Muscle layer of colon (tissue), 2 donors: ENCODE data around the gene CNTN4.

Experiments used
- H3K27ac ChIP-seq: one replicate; pipeline ENCODE4 v1.7.0; 2013; ENCODE audit warnings: low read depth, mild to moderate bottlenecking, low read length, moderate library complexity
- H3K27me3 ChIP-seq, 2 donors: one replicate each; pipeline ENCODE4 v1.7.0; 2013; ENCODE audit warnings: low read length in 2 of 2, mild to moderate bottlenecking in 2 of 2; ENCODE audit not compliant: insufficient read depth in 2 of 2, control insufficient read depth in 1 of 2
- H3K36me3 ChIP-seq: one replicate; pipeline ENCODE4 v1.7.0; 2013; ENCODE audit warnings: mild to moderate bottlenecking, low read length; ENCODE audit not compliant: insufficient read depth
- H3K4me1 ChIP-seq: one replicate; pipeline ENCODE4 v1.7.0; 2013; ENCODE audit warnings: mild to moderate bottlenecking, low read length; ENCODE audit not compliant: insufficient read depth
- H3K4me3 ChIP-seq, 2 donors: one replicate each; pipeline ENCODE4 v1.7.0; 2013; ENCODE audit warnings: low read length in 2 of 2, low read depth in 1 of 2, mild to moderate bottlenecking in 1 of 2, moderate library complexity in 1 of 2
- H3K9ac ChIP-seq: one replicate; pipeline ENCODE4 v1.7.0; 2013; ENCODE audit warnings: low read length
- H3K9me3 ChIP-seq: one replicate; pipeline ENCODE4 v1.7.0; 2013; ENCODE audit warnings: mild to moderate bottlenecking, low read length
- donor health status: abdominal sarcoma.
- donor health status: Adenocarcinoma of cecum.

The CNTN4 gene

DNA sequence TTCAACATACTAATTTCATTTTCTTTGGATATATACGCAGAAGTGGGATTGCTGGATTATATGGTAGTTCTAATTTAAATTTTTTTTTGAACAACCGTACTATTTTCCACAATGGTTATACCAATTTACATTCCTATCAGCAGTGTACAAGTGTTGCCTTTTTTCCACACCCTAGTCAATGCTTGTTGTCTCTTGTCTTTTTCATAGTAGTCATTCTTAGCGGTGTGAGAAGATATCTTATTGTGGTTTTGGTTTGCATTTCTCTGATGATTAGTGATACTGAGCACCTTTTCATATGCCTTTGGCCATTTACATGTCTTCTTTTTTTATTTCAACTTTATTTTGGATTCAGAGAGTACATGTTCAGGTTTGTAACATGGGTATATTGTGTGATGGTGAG lies 858.4 kb downstream of the CNTN4 start:
- no peak overlapping the region for H3K9ac ChIP-seq
- no peak overlapping the region for H3K27ac ChIP-seq
- no peaks in the 10 kb centered on the region for H3K36me3 ChIP-seq
- no peaks in the 10 kb centered on the region for H3K27me3 ChIP-seq
- H3K9me3 ChIP-seq: no peaks in the 10 kb centered on the region
- no peak overlapping the region for H3K4me3 ChIP-seq
- no peaks in the 10 kb centered on the region for H3K4me1 ChIP-seq

DNA sequence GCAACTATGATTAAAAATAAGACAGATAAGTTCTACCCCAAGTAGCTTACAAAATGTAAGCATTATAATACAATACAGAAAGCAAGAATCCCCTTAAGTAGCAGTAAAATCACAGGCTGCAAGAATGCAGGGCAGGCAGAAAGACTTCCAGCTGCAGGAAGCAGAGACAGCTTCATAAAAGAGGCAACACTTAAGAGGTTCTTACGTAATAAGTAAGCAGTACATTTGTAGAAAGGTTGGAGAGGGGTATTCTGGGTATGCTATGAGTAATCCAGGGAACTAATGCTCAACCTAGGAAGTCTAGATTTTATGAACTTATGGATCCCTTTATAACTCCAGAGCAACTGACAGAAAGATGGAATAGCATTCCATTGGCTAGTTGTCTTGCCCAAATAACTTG lies 859.9 kb downstream of the CNTN4 start:
- no peaks in the 10 kb centered on the region for H3K27me3 ChIP-seq
- no peak overlapping the region for H3K4me3 ChIP-seq
- no peaks in the 10 kb centered on the region for H3K4me1 ChIP-seq
- H3K36me3 ChIP-seq: no peaks in the 10 kb centered on the region
- H3K9me3 ChIP-seq: no peaks in the 10 kb centered on the region
- no peak overlapping the region for H3K9ac ChIP-seq
- no peak overlapping the region for H3K27ac ChIP-seq

DNA sequence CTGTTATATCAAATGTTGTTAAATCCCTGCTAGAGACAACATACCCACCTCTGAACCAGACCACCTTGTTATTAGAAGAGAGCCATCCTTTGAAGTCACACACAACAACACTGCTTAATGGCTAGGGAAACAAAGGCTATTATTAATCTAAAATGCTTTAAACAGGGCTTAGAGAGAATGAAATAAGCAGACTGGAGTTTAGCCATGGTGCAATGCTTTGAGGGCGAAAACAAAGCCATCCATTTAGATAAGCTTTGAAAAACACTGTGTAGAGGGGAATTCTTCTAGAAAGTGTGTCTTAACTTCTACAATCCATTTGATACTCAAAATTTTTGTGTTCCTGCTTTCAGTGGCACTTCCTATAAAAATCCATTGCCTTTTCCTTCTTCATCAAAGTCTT lies 862.9 kb downstream of the CNTN4 start:
- Histone ChIP-seq H3K27me3 (no peaks in the 10 kb centered on the region), H3K9me3 (no peaks in the 10 kb centered on the region), H3K9ac (no peak overlapping the region), H3K27ac (no peak overlapping the region), H3K4me1 (no peaks in the 10 kb centered on the region), H3K36me3 (no peaks in the 10 kb centered on the region), H3K4me3 (no peak overlapping the region)

DNA sequence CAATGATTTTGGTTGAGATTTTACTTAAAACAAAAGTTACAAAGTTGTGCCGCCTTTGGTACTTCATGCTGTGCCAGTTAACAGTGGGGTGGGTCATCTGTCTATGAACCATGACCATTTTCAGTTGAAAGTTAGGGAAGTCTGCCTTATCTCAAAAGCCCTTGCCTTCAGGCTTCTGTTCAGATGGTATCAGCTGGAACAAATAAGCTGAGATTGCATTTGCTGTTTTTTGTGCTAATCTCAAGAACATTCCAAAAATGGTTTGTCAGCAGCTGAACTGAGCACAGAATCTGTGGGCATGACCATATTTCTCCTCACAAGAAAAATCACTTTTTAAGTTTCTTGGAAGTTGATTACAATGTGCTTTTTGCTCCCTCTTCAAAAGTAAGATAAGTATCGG lies 869.2 kb downstream of the CNTN4 start:
- no peak overlapping the region for H3K27ac ChIP-seq
- no peaks in the 10 kb centered on the region for H3K9me3 ChIP-seq
- no peaks in the 10 kb centered on the region for H3K36me3 ChIP-seq
- no peak overlapping the region for H3K9ac ChIP-seq
- H3K27me3 ChIP-seq: no peaks in the 10 kb centered on the region
- no peaks in the 10 kb centered on the region for H3K4me1 ChIP-seq
- no peak overlapping the region for H3K4me3 ChIP-seq

DNA sequence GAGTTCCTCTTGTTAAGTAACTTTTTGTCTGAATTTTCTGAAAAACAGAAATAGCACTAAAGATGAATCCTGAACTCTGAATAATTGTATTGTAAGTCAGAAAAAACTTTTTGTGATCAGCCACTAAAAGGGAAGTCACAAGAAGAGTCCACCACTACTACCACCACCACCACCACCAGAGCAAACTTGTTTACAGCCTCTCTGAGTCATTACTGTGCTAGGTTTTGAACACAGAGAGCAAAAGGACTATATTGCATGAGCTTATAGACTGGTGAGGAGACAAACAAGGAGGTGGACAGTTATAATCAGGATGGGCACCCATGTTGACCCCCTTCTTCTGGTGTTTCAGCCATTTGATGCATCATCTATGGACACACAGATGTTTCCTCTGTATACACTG lies 869.8 kb downstream of the CNTN4 start:
- H3K9me3 ChIP-seq: no peaks in the 10 kb centered on the region
- no peaks in the 10 kb centered on the region for H3K36me3 ChIP-seq
- no peak overlapping the region for H3K9ac ChIP-seq
- H3K4me3 ChIP-seq: no peak overlapping the region
- H3K27ac ChIP-seq: no peak overlapping the region
- no peaks in the 10 kb centered on the region for H3K4me1 ChIP-seq
- no peaks in the 10 kb centered on the region for H3K27me3 ChIP-seq

DNA sequence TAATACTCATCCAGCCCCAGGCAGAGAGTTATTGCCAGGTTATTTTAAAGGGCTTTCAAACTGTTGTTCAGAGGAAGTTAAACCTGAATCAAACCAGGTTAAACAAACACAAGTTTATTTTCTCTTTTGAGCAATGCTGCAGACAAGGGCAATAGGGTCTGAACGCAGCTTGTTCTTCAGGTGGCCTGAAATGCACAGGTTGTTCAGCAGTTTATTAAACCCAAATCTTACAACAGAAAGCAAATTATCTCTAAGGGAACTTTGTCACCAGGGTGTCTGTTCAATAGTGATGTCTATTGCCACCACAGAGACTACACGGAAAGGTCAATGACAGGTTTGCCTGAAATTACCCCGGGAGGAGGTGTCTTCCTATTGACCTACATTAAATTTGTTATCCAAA lies 877.5 kb downstream of the CNTN4 start:
- Histone ChIP-seq H3K4me3 (no peak overlapping the region), H3K9me3 (no peaks in the 10 kb centered on the region), H3K9ac (no peak overlapping the region), H3K27ac (no peak overlapping the region), H3K36me3 (no peaks in the 10 kb centered on the region), H3K27me3 (no peaks in the 10 kb centered on the region), H3K4me1 (no peaks in the 10 kb centered on the region)

DNA sequence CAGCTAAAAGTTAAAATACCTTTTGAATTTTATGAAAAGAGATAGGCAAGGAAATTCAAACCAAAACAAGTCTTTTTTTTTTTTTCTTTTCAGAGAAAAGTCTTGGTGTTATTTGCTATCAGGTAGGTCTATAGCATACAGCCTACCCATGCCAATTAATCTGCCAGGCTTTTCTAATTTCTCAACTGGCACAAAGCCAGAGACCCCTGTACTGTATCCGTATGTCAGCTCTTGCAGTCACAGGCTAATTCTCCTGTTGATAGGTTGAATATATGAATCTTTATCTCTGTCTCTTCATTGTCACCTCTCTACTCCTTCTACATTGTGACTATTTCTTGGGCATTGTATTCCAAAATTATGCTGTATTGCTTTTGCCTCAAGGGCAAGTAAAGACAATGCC lies 878.1 kb downstream of the CNTN4 start:
- Histone ChIP-seq H3K9me3 (no peaks in the 10 kb centered on the region), H3K9ac (no peak overlapping the region), H3K4me1 (no peaks in the 10 kb centered on the region), H3K27ac (no peak overlapping the region), H3K27me3 (no peaks in the 10 kb centered on the region), H3K4me3 (no peak overlapping the region), H3K36me3 (no peaks in the 10 kb centered on the region)

DNA sequence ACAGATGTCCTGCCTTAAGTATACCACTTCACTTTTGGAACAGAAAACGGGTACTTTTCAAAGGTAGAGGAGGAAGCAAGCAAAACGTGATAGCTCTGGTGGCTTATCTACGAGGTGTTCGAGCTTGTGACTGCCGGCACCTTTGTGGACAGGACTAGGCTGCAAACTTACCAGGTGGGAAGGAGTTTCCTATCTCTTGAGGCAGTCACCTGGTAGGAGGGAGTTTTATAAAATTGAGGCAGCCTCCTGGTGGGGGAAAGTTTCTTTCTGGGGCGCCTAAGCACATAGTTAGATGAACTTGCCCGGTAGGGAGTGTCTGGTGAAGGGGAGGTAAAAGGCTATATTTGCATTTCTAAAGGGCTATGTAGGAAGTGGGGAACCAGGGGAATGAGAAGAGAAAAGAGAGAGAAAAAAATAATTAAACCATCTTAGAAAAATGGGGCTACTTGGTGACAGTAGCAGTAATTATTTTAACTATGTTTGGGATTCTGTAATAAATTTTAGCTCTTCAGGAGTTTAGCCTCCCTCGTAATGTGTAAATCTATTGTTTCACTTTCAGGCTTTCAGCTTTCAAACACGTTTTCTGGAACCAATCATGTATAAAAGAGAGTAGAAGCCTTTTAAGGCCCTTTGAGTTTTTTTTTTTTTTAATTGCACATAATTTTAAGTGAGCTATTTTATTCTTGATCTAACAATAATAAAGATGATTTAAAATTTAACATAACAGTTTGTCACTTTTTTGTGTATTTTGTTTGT lies 880.5 kb downstream of the CNTN4 start:
- no peaks in the 10 kb centered on the region for H3K36me3 ChIP-seq

DNA sequence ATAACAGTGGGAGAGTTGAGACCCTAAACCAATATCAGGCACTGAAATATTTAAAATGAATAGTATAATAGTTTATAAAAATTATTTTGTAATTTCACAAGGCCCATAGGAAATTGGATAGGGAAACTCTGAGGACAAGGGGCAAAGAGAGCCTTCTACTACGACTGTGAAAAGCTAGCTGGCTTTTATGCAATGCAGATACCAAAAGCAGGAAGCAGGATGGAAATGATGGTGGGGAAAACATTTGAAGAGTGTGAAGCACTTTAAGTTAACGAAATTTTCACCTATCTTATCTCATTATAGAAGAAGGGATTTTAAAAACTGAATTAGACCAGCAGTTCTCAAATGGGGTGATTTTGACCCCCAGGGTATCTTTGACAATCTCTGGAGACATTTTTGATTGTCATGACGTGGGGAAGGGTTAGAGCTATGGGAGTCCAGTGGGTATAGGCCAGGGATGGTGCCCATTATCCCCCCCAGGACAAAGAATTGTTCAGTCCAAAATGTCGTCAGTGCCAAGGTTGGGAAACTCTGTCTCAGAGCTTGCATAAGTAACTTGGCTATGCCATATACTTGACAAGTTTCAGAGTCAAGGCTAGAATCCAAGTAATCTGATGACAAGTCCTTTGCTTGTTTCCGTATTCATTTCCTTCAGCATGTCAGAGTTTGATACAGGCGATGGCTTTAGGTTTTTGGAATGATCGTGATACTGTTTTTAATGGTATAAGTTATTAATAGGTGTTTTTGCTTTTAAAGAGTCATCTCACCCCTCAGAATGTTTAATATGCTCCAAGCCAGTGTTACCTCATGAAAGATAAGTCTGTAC lies 885.6 kb downstream of the CNTN4 start:
- no peaks in the 10 kb centered on the region for H3K4me1 ChIP-seq
- H3K27ac ChIP-seq: no peak overlapping the region
- H3K9ac ChIP-seq: no peak overlapping the region
- no peaks in the 10 kb centered on the region for H3K9me3 ChIP-seq
- no peak overlapping the region for H3K4me3 ChIP-seq
- no peaks in the 10 kb centered on the region for H3K27me3 ChIP-seq
- H3K36me3 ChIP-seq: no peaks in the 10 kb centered on the region

More for the DNA sequence above, 880.5 kb downstream of the CNTN4 start:
- H3K4me1 ChIP-seq: no peaks in the 10 kb centered on the region
- no peak overlapping the region for H3K4me3 ChIP-seq
- H3K9ac ChIP-seq: no peak overlapping the region
- no peaks in the 10 kb centered on the region for H3K27me3 ChIP-seq
- no peak overlapping the region for H3K27ac ChIP-seq
- no peaks in the 10 kb centered on the region for H3K9me3 ChIP-seq

DNA sequence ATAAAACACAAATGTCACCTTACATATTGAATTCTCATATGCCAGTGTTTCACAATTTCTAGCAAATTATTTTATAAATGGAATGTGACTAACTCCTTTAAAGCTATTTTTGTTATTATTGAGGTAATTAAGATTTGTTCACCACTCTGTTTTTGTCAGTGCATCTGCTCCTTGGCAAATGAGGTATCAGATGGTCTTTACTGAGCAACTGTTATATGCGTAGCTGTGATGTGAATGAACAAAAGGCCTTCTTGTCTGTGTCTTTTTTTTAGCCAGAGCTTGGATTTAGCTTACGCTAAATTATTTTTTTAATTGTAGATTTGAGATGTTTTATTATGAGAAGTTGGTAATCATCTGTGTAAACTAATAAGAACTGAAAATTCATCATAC lies 886.2 kb downstream of the CNTN4 start:
- no peak overlapping the region for H3K27ac ChIP-seq
- no peaks in the 10 kb centered on the region for H3K9me3 ChIP-seq
- H3K4me3 ChIP-seq: no peak overlapping the region
- no peaks in the 10 kb centered on the region for H3K27me3 ChIP-seq
- H3K36me3 ChIP-seq: no peaks in the 10 kb centered on the region
- no peak overlapping the region for H3K9ac ChIP-seq
- no peaks in the 10 kb centered on the region for H3K4me1 ChIP-seq

DNA sequence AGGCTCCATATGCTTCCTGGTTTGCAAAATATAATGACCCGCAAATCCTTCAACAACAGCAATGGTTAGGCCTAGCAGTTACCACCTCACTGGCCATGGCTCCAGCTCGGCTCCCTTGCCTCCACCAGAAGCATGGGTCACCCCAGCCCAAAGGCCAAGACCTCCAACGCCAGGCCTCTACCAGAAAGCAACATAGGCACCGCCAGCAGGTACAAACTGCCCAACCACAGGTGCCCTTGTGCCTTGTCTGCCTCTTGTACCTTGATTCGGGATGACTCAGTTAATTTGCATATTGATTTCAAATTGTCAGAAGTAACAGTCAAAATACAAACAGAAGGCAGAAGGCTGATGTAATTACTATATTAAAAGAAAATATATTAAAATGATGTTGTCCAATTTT lies 886.8 kb downstream of the CNTN4 start:
- no peak overlapping the region for H3K9ac ChIP-seq
- H3K27me3 ChIP-seq: no peaks in the 10 kb centered on the region
- no peaks in the 10 kb centered on the region for H3K4me1 ChIP-seq
- H3K9me3 ChIP-seq: no peaks in the 10 kb centered on the region
- H3K4me3 ChIP-seq: no peak overlapping the region
- H3K27ac ChIP-seq: no peak overlapping the region
- no peaks in the 10 kb centered on the region for H3K36me3 ChIP-seq

DNA sequence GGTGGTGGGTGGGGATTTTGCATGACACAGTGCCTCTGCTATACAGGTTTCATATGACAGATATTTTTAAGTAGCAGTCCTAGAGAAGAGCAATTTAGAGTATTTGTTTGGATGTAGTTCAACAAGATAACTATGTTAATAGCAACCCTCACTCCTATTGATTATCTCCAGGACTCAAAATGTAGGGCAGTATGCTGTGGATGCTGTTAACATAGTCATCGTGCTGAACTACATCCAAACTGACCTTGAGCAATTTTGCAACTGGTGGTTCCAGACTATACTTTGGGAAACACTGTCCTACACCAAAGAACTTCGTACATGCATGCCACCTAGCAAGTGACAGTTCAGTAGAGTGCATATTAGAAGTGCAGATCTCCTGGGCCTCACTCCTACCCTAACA lies 893.9 kb downstream of the CNTN4 start:
- Histone ChIP-seq H3K4me1 (no peaks in the 10 kb centered on the region), H3K27me3 (no peaks in the 10 kb centered on the region), H3K9ac (no peak overlapping the region), H3K9me3 (no peaks in the 10 kb centered on the region), H3K27ac (no peak overlapping the region), H3K36me3 (no peaks in the 10 kb centered on the region), H3K4me3 (no peak overlapping the region)
